Smooth muscle cell (in vitro differentiated cells): ENCODE data around the gene BATF2. TPM values are rescaled to one million over a fixed set of nuclear protein-coding genes. Genes with fewer than 3 reads are reported as not detected.
A peak's percentile ranks its signal among the peaks of the same experiment; 100 is the strongest.

ENCODE experiments used
- DNase-seq: peaks from one replicate; lab custom pipeline; 2025; ENCODE audit not compliant: unreplicated experiment; lab: John Stamatoyannopoulos, UW
- H2AFZ ChIP-seq: fragments of 200-600 bp; sonication (generic); 2 replicates; pipeline ENCODE4 v1.6.0; 2016; ENCODE audit warnings: antibody characterized with exemption, low read depth, mild to moderate bottlenecking
- H3F3A ChIP-seq: fragments of 200-600 bp; sonication (generic); 2 replicates; pipeline ENCODE4 v1.6.0; 2017; ENCODE audit warnings: antibody characterized with exemption, low read depth
- H3K27ac ChIP-seq: fragments of 200-600 bp; sonication (generic); 2 replicates; pipeline ENCODE4 v1.5.1; 2016; ENCODE audit warnings: low read depth, mild to moderate bottlenecking
- H3K27me3 ChIP-seq: fragments of 200-600 bp; sonication (generic); 2 replicates; pipeline ENCODE4 v1.6.1; 2016; ENCODE audit warnings: low read depth, mild to moderate bottlenecking
- H3K36me3 ChIP-seq: fragments of 200-600 bp; sonication (generic); 2 replicates; pipeline ENCODE4 v1.5.1; 2016; ENCODE audit warnings: low read depth
- H3K4me1 ChIP-seq: fragments of 200-600 bp; sonication (generic); 2 replicates; pipeline ENCODE4 v1.5.1; 2016; ENCODE audit warnings: low read depth
- H3K4me2 ChIP-seq: fragments of 200-600 bp; sonication (generic); 2 replicates; pipeline ENCODE4 v1.6.0; 2016; ENCODE audit warnings: mild to moderate bottlenecking
- H3K4me3 ChIP-seq: fragments of 200-600 bp; sonication (generic); 2 replicates; pipeline ENCODE4 v1.5.1; 2016; ENCODE audit warnings: mild to moderate bottlenecking
- H3K79me2 ChIP-seq: fragments of 200-600 bp; sonication (generic); 2 replicates; pipeline ENCODE4 v1.6.0; 2016; ENCODE audit warnings: low read depth, mild to moderate bottlenecking
- H3K9ac ChIP-seq: fragments of 200-600 bp; sonication (generic); 2 replicates; pipeline ENCODE4 v1.6.0; 2016; ENCODE audit warnings: low read depth
- H3K9me3 ChIP-seq: fragments of 200-600 bp; sonication (generic); replicated peaks from 2 replicates; pipeline ENCODE4 v1.5.1; 2016; ENCODE audit warnings: low read depth
- H4K20me1 ChIP-seq: fragments of 200-600 bp; sonication (generic); 2 replicates; pipeline ENCODE4 v1.6.0; 2016; ENCODE audit warnings: low read depth
- CTCF ChIP-seq: fragments of 200-600 bp; sonication (generic); IDR thresholded peaks from 2 replicates; pipeline ENCODE4 v1.5.1; 2017; ENCODE audit warnings: borderline replicate concordance, mild to moderate bottlenecking, antibody characterized with exemption; ENCODE audit not compliant: insufficient read depth, poor library complexity, severe bottlenecking
- WGBS: methylation state at CpG from one replicate; pipeline ENCODE4 v1.1.7; 2016; ENCODE audit warnings: low lambda C conversion rate; 5-methylcytosine and 5-hydroxymethylcytosine counted together
- polyA plus RNA-seq: library from polyadenylated mRNA; unstranded; fragments of >200 nt; fragmentation: Nextera tagmentation; extraction: Ambion mirVana; gene quantifications from 2 replicates; pipeline ENCODE4 v1.2.1, GENCODE V29; 2016
- total RNA-seq: library from RNA; depleted of rRNA; stranded (reverse); fragments of >200 nt; gene quantifications from 2 replicates; pipeline ENCODE4 v1.2.3, GENCODE V29; 2014

The BATF2 gene
- total and polyA plus RNA-seq, 2 experiments from 2014 or later, result 0.41 TPM; not detected in 1

GRCh38 chr11:65043881-65044501 lies 47.2 kb upstream of the BATF2 start:
- Histone ChIP-seq H3K4me3 (no peak overlapping the region), H3K4me1 (no peaks in the 10 kb centered on the region), H3K9me3 (no peaks in the 10 kb centered on the region), H3F3A (peaks cover 5% of the 10 kb centered on the region), H3K9ac (no peak overlapping the region), H3K27me3 (no peaks in the 10 kb centered on the region), H4K20me1 (no peaks in the 10 kb centered on the region), H3K27ac (no peak overlapping the region), H3K36me3 (no peaks in the 10 kb centered on the region), H3K79me2 (peaks cover 5% of the 10 kb centered on the region), H3K4me2 (no peak overlapping the region), H2AFZ (no peak overlapping the region)
- WGBS, result 95% methylated on average over 23 of the region's 23 CpGs
- DNase-seq, result no peak
- no peak for TF ChIP-seq CTCF

GRCh38 chr11:65042891-65043290 lies 46.1 kb upstream of the BATF2 start:
- Histone ChIP-seq H3K4me2 (no peak overlapping the region), H3K4me3 (no peak overlapping the region), H3K36me3 (no peaks in the 10 kb centered on the region), H3K27ac (no peak overlapping the region), H3K9ac (no peak overlapping the region), H3K79me2 (peaks cover 5% of the 10 kb centered on the region), H4K20me1 (no peaks in the 10 kb centered on the region), H3K27me3 (no peaks in the 10 kb centered on the region), H3F3A (peaks cover 5% of the 10 kb centered on the region), H2AFZ (no peak overlapping the region), H3K9me3 (no peaks in the 10 kb centered on the region), H3K4me1 (no peaks in the 10 kb centered on the region)
- TF ChIP-seq CTCF, result no peak
- DNase-seq, result no peak
- 92% methylated on average over 6 of the region's 6 CpGs for WGBS

- Histone ChIP-seq H3K79me2 (peaks cover 5% of the 10 kb centered on the region), H3F3A (peaks cover 5% of the 10 kb centered on the region), H3K4me2 (peak within 1 kb of the TSS; percentile 91), H3K27ac (peak within 1 kb of the TSS; percentile 52), H3K4me3 (peak within 1 kb of the TSS; percentile 64), H3K4me1 (no peaks in the 10 kb centered on the region), H3K36me3 (no peaks in the 10 kb centered on the region), H4K20me1 (no peaks in the 10 kb centered on the region), H3K9me3 (no peaks in the 10 kb centered on the region), H2AFZ (peak within 1 kb of the TSS; percentile 53), H3K27me3 (no peaks in the 10 kb centered on the region), H3K9ac (no peak within 1 kb of the TSS)
- peak; percentile 79 for DNase-seq
- TF ChIP-seq CTCF, result no peak
- 1% methylated on average over 66 of the region's 91 CpGs for whole genome bisulfite sequencing
Measured at GRCh38 chr11:65040847-65041622, 44.3 kb upstream of the BATF2 start, which contains the start of gene SAC3D1. Gene SAC3D1 (plus strand): TSS chr11:65041210. CDS start chr11:65041293, 83 bp downstream.

- peak overlapping the region; percentile 91 for H3K4me2 ChIP-seq
- no peaks in the 10 kb centered on the region for H3K27me3 ChIP-seq
- H3K36me3 ChIP-seq, result no peaks in the 10 kb centered on the region
- H4K20me1 ChIP-seq, result no peaks in the 10 kb centered on the region
- H3K27ac ChIP-seq, result peak overlapping the region; percentile 52
- peak overlapping the region; percentile 53 for H2AFZ ChIP-seq
- peaks cover 5% of the 10 kb centered on the region for H3K79me2 ChIP-seq
- H3F3A ChIP-seq, result peaks cover 5% of the 10 kb centered on the region
- WGBS, result 26% methylated on average over 7 of the region's 7 CpGs
- no peak for TF ChIP-seq CTCF
- H3K4me3 ChIP-seq, result peak overlapping the region; percentile 64
- no peaks in the 10 kb centered on the region for H3K9me3 ChIP-seq
- no peak for DNase-seq
- H3K4me1 ChIP-seq, result no peaks in the 10 kb centered on the region
- no peak overlapping the region for H3K9ac ChIP-seq
Measured at GRCh38 chr11:65040520-65040846, 43.7 kb upstream of the BATF2 start.
